NCI-H2196 (cell line): ENCODE measurements around the gene RANBP3L.
"Not testable (repeated sequence)": the region's sequence is repeated elsewhere in the genome, so short reads cannot be mapped to it uniquely, and the experiment has no call there.

Source experiments
- DNase-seq: peaks from one replicate; lab custom pipeline; 2025; ENCODE audit not compliant: unreplicated experiment; lab: John Stamatoyannopoulos, UW

RANBP3L gene

DNA sequence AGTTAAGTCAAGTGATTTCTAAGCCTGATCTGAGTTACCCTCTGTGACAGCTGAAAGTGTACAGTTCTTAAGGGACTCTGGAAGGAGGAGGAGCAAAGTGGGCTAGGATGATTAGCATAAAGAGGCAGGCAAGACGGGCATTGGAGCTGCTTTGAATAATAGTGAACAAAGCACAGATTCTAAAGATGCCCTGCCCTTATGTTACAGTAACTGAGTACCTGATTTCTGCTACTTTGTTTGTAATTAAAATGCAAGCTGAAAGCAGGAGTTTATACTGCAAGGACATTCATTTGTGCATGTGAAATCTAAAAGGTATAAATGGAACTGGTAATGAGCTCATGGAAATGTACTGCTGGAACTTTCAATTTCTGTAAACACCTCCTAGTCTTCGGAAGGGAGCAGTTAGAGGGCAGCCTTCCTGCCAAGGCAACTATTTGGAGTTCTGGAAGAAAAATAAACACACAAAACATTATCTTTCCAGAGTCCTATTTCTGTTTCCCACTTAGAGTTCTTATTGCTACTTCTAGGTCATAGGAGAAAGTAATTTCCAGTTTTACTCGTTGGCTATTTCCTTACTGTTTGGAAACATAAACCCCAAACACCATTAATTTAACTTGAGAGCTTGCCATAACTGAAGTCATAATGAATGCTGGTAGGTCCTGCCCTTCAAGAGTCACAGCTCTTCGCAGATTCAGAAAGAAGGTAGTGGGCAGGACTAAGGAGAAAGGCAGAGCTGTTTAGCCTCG lies at the start of gene RANBP3L:
TSS of gene RANBP3L (minus strand) at position 45 of the 746 bp plus-strand sequence. CDS start 486 bp downstream, outside the sequence.
- peak; percentile 43 for DNase-seq

DNA sequence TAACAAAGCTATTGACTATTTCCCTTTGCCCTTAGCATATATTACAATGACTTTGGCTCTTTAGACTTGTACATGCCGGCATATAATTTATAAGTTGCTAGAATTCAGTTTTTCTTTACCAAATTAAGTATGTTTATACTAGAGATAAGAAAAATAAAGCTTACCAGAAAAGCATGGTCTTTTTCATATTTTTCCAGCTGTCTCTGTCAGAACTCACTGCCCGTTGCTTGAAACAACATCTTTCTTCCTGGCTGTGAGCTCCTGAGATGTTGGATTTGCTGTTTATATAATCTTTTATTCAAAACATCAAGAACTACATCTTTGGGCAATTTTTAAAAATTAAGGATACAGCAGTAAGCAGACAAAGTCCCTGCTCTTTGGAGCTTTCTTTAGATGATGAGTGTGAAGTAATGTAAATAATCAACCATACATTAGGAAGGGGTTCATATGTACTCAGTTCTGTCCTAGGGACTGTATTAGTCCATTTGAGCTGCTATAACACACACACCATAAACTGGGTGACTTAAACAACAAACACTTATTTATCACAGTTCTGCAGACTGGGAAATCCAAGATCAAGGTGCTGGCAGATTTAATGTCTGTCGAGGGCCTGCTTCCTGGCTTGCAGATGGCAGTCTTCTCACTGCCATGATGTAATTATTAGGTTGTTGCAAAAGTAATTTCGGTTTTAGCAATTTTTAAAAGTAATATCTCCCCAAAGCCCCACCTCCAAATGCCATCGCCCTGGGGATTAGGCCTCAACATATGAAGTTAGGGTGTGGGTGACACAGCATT lies 45.4 kb upstream of the RANBP3L start:
- DNase-seq, result no peak

DNA sequence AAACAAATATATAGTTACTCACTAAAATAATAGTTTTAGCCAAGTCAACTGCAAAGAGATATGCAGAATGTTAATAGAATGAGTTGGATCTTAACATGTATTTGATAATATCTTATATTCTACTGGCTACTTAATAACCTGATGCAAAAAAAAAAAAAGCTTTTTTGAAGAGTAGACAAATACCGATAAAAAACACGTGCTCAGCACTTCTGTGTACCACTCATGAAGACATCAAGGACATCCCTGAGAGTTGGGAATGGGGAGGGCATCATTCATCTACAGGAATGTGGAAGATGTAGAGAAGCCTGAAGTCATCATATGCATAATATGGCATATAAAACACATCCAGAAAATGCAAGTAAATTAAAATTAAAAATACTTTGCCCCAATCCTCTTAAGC lies 43.2 kb upstream of the RANBP3L start:
- DNase-seq, result no peak

GRCh38 chr5:36341720-36342119 lies 40.0 kb upstream of the RANBP3L start:
- DNase-seq, result not testable (repeated sequence)

- no peak for DNase-seq
These were observed 35.9 kb upstream of the RANBP3L start for GRCh38 chr5:36337597-36337996.

DNA sequence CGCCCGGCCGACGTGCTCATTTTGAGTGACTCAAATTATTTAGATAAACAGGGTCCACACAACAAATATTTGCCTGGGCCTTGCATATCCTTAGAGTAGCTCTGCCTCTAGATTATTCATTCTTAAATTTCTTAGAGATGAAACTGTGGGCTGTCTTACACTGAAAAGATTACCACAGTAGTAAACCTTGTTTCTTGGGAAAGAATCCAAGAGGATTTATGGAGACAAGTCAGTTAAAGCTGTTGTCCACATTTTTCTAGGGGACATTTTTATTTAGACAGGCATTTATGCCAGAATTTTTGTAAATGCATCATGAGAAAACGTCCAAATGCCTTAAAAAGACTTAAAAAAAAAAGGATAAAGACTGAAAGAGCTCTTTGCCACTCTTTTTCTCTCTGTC lies 32.6 kb upstream of the RANBP3L start:
- no peak for DNase-seq

DNA sequence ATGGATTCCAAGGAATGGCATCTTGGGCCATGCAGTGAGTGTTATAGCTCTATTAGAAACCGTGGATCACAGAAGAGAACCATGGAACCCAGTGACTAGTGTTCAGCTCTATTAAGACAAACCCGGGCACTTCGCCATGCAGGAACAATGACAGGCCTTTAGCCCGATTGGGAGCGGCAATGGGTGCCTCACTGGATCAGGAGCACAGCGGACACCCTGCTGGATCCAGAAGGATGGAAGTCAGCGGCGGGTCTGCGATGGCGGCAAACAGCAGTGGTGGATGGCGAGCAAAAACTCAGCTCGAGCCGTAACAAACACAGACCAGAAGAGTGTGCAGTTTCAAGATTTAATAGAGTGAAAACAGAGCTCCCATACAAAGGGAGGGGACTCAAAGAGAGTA lies 31.0 kb upstream of the RANBP3L start:
- not testable (repeated sequence) for DNase-seq

GRCh38 chr5:36325196-36325595 lies 23.5 kb upstream of the RANBP3L start:
- no peak for DNase-seq

DNA sequence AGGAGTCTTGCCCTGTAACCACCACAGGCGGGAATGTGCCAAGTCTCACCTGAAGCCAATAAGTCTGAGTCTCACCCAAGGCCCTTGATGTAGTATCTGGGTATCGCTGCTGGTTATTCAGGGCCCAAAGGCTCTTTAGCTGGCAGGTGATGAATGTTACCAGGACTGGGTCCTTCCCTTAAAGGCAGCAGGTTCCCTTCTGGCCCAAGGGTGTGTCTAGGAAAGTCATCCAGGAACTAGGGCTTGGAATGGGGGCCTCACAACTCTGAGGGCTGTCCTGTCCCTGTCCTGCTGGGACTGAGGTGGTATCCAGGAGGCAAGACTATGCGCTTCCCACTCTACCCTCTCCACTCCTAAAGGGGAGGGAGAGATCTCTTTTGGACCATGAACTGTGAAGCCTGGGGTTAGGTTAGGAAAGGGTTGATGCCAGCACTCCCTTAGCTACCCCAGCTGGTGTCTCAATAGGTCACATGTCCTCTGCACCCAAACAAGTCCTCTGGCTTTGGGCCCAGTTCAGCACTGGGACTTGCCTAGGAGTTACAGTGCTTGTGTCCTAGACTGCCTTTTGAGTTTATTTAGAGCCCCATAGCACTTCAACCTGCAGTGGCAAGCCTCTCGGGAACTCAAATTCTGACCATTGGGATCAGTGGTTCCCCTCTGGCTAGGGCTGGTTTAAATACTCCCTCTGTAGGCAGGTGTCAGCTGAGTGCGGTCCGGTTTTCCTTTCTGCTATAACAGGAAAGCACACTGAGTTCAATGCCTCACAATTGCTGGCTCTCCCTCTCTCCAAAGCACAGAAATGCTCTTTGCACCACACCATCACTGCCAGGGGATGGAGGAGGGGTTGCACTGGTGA lies 22.5 kb upstream of the RANBP3L start:
- no peak for DNase-seq

DNA sequence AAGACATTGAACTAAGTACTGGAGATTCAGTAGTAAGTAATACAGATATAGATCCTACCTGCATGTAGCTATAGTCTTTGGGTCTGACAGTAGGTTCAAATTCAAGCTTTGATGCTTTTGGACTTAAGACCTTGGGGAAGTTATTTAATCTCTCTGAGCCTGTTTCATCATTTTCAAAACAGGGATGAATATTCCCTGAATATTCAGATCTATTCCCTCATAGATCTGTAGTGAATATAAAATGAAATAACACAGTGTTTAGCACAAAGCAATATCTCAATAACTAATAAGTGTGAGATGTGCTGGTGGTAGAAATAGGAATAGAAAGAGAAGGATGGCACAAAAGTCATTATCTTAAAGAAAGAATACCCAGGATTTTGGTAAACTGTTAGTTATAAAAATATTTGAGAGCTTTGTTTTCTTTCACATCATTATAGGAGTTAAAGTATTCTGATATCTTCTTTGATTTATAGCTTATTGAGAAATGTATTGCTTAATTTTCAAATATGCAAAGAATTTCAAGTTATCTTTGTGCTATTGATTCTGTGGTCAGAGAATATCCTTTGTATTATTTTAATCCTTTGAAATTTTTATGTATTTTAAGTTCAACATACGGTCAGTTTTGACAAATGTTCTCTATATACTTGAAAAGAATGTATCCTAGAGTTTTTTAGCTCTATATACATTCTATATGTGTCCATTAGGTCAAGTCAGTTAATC lies 11.4 kb upstream of the RANBP3L start:
- no peak for DNase-seq

GRCh38 chr5:36311956-36312355 lies 10.3 kb upstream of the RANBP3L start:
- no peak for DNase-seq

DNA sequence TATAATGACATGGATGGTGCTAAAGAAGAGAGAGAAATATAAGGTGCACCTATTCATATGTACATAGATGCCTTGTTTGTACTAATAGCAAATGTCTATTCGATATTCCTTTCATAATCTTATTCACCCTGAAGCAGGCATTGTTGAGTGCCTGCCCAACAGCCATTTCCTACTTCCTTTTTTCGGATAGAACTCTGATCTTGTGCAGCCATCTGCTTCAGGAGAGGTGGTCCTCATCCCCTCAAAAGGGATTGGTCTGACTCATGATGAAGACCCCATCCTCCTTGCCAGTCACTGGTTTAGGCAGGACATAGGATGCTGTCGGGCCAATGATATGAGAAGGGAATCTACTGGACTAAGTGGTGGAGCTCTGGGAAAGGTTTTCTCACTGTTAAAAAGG lies 8.4 kb upstream of the RANBP3L start:
- no peak for DNase-seq

- DNase-seq, result peak; percentile 83
These were observed 4.0 kb upstream of the RANBP3L start for GRCh38 chr5:36305571-36306326.

DNA sequence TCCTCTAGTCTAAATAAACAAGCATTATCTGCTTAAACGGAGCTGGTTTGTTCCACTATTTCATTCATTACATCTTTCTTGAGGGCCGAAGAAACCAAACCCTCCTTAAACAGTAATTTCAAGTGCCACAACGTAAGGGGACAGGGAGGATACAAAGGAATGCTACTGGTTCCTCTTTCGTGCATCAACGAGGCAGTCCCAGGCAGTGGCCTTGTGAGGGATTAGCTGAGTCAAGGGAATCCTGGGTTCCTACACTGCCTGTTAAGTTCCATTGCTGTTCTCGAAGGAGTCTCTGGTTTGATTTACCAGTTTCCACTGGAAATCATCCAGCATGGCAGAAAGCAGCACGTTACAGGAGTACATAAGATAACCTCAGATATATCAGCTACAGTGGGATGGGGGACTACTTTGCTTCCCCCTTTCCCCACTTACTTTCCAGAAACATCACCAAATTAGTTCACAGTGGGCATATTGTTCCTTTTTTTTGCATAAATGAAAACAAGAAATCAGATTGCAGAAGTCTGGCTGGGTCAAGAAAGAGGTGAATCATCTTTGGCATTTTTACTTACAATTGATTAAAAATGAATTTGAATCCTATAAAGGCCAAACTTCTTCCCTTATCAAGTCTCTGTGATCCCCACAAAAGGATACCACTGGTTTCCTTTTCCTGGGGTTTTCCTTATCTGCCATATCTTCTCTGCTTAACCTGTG lies 2.5 kb upstream of the RANBP3L start:
- DNase-seq, result no peak

DNA sequence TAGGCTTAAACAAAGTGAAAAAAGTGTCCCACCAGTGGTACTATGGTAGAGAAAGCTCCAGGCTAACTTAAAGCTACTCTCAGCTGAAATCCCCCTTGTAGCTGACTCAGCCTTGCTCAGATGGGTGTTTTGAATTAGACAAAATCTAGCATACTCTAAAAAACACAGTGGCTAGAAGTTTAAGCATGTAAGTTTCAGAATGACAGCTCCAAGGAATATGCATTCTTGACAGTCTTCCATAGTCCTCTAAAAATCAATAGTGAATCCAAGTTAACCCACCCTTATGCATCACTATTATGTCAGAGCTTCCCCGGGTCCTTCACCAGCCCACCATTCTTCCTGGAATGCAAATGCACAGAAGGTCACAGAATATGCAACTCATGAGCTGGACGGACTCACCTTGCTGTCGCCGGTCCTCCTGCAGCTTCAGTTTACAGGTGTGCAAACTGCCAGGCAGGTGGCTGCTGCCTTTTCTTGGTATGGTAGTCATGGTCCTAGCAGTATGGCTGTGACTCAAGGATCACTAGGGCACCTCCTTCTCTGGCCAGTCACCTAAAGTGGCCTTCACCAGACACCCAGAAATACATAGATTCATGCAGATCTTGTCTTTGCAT lies 668 bp downstream of the RANBP3L start:
- peak; percentile 10 for DNase-seq

DNA sequence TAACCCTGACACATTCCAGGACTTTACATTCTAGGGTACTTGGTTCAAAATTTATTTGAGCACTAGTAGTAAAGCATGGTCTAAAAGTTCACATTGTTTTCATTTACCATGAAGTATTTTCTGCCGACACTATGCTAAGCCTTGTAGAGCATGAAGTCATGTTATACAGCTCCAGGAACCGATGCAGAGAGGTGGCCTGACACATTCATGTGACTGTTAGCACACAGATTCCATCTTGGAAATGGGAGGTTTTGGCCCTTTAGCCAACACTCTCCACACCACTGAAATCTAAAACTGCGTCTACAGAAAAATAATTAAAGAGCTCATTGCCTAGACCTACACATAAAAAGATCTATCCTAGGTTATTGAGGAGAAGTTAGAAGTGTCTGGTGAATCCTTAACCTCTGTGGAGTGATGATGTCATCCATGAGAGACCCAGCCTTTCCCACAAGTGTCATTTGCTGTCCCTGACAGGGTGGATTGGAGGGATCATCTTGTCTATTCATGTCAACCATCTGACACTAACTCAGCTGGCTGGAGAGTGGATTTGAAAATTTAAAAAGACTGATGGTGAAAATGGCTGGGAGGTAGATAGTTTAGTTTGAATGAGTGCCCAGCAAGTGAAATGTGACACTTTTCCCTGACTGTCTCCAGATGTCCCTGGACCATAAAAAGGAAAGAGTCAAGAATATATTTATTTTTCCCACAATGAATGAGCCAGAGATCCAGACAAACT lies 1.3 kb downstream of the RANBP3L start:
- peak; percentile 45 for DNase-seq

- no peak for DNase-seq
These were observed 3.1 kb downstream of the RANBP3L start for GRCh38 chr5:36298552-36298951.

DNA sequence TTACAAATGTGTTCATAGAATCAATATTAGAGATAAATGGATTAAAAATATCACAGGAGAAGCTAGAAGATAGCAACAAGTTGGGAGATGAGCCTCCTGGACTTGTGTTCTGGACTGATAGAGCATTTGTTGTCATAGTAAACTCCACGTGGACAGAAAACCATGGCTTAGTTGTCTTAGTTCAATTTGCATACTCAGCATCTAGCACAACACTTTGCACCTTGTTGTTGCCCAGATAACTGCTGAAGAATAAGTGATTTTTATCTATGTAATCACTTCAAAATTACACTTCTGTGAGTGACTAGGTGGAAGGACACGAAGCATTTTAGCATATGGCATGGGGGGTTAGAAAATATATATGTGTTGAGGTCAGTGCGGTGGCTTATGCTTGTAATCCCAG lies 4.0 kb downstream of the RANBP3L start:
- DNase-seq, result no peak
